HG02870 (cell line): ENCODE measurements around the gene EEF2.
"Not testable (repeated sequence)": the region's sequence is repeated elsewhere in the genome, so short reads cannot be mapped to it uniquely, and the experiment has no call there.

Source experiments
- ATAC-seq: cut with Tn5 transposase; IDR thresholded peaks from one replicate; pipeline ENCODE4 v1.9.1; 2021; ENCODE audit warnings: mild to moderate bottlenecking, moderate library complexity; ENCODE audit not compliant: unreplicated experiment

Gene EEF2

GRCh38 chr19:3970808-3971598, 14.3 kb downstream of the EEF2 start, which contains the start of gene DAPK3:
DAPK3 (minus strand) TSS chr19:3971099; CDS start chr19:3969735, 1,364 bp downstream.
- ATAC-seq: peak; percentile 92

DNA sequence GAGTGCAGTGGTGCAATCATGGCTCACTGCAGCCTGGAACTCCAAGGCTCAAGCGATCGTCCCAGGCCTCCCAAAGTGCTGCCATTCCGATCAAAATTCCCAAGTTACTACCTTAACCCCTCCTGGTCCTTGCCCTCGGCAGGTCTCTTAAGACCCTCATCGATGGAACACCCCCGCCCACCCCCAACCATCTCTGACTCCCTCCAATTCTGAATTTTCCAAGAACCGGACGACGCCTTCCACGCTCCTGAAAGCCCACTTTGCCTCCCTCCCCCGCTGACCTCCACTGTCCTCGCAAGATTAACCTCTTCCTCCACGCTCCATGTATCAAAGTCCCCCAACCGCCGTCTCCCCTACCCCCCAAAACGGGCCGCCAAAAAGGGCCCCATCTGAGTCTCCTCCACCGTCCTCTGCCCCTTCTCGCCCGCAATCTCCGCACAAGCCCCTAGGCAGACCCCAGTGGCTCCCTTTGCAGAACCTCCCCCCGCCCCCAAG, 14.9 kb downstream of the EEF2 start:
- ATAC-seq: no peak

- ATAC-seq: no peak
Measured at GRCh38 chr19:3969435-3970312, 15.6 kb downstream of the EEF2 start.

DNA sequence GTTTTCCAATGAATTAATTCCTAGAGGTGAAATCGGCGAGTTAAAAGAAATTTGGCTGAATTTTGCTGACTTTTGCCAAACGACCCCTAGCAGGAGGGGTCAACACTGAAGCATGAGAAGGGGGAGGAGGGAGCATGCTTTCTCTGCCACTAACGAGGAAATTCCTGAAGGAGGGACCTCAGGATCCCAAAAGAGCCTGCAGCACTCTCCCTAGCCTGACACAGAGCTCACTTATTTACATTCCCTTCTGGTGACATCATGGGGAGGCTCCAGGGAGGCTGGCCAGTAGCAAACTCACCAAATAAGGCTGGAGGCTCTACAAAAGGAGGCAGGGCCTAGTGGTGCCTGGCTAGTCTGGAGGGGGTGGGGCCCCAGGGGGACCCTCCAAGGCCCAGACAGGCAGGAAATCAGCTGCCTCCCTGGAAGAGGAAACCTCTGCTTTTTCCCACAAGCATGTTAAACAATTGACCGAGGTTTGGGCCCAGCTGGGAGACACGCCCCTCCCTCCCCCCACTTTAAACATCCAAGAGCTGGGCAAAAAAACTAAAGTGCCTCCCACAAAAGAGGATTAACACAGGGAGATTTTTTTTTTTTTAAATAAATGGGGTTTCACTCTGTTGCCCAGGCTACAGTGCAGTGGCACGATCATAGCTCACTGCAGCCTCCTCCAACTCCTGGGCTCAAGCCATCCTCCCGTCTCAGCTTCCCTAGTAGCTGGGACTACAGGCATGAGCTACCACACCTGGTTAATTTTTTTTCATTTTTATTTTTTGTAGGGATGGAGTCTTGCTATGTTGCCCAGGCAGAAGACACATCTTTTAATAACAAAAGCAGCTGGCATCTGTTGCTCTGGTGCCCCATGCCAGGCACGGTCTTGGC, 16.5 kb downstream of the EEF2 start:
- no peak for ATAC-seq

DNA sequence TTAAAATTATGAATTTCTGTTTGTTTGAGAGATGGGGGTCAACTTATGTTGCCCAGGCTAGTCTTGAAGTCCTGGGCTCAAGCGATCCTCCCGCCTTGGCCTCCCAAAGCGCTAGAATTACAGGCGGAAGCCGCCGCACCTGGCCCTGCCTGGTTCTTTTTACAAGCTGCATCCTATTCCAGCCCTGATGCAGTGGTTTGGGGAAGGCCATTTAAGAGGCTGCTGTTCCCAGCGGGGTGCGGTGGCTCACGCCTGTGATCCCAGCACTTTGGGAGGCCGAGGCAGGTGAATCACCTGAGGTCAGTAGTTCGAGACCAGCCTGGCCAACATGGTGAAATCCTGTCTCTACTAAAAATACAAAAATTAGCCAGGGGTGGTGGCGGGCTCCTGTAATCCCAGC, 17.3 kb downstream of the EEF2 start:
- not testable (repeated sequence) for ATAC-seq

DNA sequence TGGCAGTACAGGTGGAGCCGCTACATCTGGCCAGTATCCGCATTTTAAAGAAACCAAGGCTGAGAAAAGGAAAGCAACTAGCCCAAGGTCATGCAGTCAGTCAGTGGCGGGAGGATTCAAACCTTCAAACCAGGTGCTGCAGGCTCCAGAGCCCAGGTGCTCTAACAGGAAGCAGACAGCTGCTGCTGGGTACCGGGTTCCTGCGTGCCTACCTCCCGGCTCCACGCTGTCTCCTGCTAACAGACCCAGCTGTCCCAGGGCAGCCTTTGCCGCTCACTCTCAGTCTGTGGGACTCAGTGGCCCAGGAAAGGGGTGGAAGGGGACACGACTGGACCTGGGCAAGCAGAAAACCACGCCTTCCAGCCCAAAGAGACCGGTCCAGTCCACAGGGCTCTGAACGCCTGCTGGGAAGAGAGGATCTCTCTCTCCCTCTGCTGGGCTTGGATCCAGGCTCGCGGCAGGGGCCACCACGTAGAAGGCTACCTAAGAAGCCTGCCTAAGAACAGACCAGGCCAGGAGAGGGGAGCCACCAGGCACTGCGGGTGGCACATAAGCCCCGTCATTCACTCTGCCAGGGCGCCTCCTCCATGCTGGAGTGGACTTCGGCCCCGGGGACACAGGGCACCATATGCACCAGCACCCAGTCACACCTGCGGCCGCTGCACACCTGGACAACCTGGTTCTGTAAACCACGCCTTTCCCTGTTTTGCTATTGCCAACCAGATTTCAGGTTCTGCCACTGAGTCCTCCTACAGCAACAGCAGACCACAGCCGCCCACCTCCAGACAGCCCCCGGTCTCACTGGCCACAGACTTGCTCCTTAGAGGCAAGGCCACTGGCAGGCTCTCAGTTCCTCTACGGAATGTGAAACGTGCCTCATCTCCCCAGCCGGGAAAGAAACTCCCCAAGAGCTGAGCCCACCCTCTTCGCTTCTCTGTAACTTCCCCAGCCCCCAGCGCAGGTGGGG, 18.9 kb downstream of the EEF2 start:
- no peak for ATAC-seq

GRCh38 chr19:3964256-3965194, 20.7 kb downstream of the EEF2 start:
- no peak for ATAC-seq

GRCh38 chr19:3963458-3964255, 21.6 kb downstream of the EEF2 start:
- no peak for ATAC-seq

DNA sequence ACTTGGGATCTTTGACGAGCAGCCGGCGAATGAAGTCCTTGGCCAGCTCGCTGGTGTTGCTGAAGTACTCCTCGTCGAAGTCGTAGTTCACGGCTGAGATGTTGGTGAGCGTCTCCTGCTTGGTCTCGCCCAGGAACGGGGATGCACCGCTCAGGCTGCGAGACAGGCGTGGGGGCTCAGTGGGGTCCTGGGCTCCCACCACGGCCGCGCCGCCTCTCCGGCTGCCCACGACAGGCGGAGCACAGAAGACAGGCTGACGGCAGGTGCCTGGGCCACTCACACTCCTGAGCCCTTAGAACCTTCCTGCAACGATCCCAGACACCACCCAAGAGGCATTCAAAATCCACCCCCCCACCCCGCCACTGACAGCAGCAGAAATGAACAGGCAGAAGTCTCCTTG, 24.3 kb downstream of the EEF2 start:
- no peak for ATAC-seq

GRCh38 chr19:3959766-3960131, 25.5 kb downstream of the EEF2 start:
- no peak for ATAC-seq

GRCh38 chr19:3958836-3959765, 26.2 kb downstream of the EEF2 start:
- ATAC-seq: no peak

DNA sequence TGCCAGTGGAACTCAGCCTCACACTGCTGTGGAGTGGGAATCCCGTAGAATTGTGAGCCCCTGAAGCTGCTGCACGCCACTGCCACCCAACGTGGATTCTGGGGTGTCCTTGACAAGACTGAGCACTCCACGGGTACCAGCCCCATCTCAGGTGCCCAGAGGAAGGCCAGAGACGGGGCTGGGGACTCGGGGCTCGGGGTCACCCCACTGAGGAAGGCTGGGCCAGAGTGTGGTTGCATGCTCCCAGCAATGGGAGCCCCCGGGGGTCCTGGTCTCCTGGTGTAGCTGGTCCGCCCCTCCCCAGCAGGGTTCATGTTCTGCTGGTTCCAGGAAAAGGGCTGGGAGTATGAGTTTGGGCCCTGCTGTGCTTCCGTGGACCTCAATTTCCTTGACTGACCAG, 29.6 kb downstream of the EEF2 start:
- ATAC-seq: no peak

DNA sequence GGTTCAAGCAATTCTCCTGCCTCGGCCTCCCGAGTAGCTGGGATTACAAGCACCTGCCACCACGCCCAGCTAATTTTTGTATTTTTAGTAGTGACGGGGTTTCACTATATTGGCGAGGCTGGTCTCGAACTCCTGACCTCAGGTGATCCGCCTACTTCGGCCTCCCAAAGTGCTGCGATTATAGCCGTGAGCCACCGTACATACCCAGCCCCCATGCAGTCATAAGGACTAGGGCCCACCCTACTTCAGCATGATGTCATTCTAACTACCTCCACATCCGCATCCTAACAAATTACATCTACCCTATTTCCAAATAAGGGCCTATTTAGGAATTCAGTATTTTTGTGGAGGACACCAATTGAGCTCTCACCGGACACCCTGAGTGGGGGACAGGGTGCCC, 30.0 kb downstream of the EEF2 start:
- not testable (repeated sequence) for ATAC-seq

DNA sequence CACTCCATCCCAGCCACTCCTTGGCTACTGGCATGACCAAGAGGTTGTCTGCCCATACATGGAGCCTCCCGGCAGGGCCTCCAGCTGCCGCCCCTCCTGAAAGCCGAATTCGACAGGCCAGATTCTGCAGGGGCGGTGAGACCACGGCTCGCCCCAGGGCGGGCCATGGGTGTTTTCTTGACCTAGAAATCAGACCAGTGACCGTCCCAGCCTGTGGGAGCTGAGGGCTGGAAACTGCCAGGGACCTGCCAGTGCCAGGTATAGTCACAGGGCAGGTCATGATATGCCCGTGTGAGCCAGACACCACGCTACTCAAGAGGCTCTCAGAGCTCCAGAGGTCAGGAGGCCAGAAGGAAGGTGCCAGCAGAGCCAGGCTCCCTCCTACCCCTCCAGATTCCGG, 31.2 kb downstream of the EEF2 start:
- ATAC-seq: no peak

DNA sequence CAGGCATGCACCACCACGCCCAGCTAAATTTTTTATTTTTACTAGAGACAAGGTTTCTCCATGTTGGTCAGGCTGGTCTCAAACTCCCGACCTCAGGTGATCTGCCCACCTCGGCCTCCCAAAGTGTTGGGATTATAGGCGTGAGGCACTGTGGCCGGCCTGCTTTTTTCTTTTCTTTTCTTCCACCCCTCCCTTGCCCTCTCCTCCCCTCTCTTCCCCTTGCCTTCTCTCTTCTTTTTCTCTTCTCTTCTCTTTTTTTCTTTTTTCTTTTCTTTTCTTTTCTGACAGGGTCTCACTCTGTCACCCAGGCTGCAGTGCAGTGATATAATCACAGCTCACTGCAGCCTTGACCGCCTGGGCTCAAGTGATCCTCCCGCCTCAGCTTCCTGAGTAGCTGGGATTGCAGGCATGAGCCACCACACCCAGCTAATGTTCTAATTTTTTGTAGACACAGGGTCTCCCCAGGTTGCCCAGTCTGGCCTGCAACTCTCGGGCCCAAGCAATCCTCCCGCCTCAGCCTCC, 32.4 kb downstream of the EEF2 start:
- not testable (repeated sequence) for ATAC-seq
